Endothelial cell of umbilical vein (primary cell): ENCODE measurements around the gene SETDB1. TPM values are rescaled to one million over a fixed set of nuclear protein-coding genes. Genes with fewer than 3 reads are reported as not detected.

Experiments
- BruUV-seq: library from RNA; stranded (reverse); fragments of 400-500 nt; replicated peaks from 2 replicates; lab custom pipeline; 2021; lab: Mats Ljungman, UMichigan
- CTCF ChIA-PET: fragments of 300-600, 350-600 bp; sonication (Branson Sonifier 250); formaldehyde crosslinking; loops from one replicate; lab custom pipeline; 2021; ENCODE audit warnings: antibody characterized with exemption, inconsistent platforms; lab: Charles Lee
- POLR2A ChIA-PET: fragments of 300-600, 350-600 bp; sonication (Branson Sonifier 250); formaldehyde crosslinking; loops from one replicate; lab custom pipeline; 2021; ENCODE audit warnings: antibody characterized with exemption, inconsistent platforms; lab: Charles Lee
- DNase-seq: peaks from one replicate; pipeline ENCODE4 v3.0.0-alpha.2; 2011; ENCODE audit warnings: low read depth, low spot score
- FAIRE-seq: peaks from 2 replicates; lab custom pipeline; 2011; peaks lifted over from hg19 to GRCh38; lab: Jason Lieb, UNC
- H2AFZ ChIP-seq: 2 replicates; pipeline ENCODE4 v1.6.0; 2012; ENCODE audit warnings: low read depth, low read length, control low read depth, inconsistent platforms
- H3K27ac ChIP-seq: 2 replicates; pipeline ENCODE4 v1.5.1; 2011; ENCODE audit warnings: low read depth, mild to moderate bottlenecking, control low read depth, low read length, moderate library complexity; ENCODE audit not compliant: insufficient read depth
- H3K27me3 ChIP-seq, 2 experiments: 2 replicates each; pipeline versions ENCODE4 v1.6.0 to v1.6.1; 2011; ENCODE audit warnings: low read length in 2 of 2, mixed read lengths in 1 of 2; ENCODE audit not compliant: control insufficient read depth in 2 of 2, insufficient read depth in 2 of 2
- H3K36me3 ChIP-seq, 2 experiments: 2 replicates in 1 of 2; 3 replicates in 1 of 2; pipeline ENCODE4 v1.5.1; 2011; ENCODE audit warnings: low read length in 2 of 2, mild to moderate bottlenecking in 1 of 2, moderate library complexity in 1 of 2; ENCODE audit not compliant: control insufficient read depth in 2 of 2, insufficient read depth in 2 of 2; ENCODE audit errors: extremely low read depth in 1 of 2
- H3K4me1 ChIP-seq: 3 replicates; pipeline ENCODE4 v1.5.1; 2011; ENCODE audit warnings: mild to moderate bottlenecking, low read length; ENCODE audit not compliant: control insufficient read depth, insufficient read depth; ENCODE audit errors: extremely low read depth
- H3K4me2 ChIP-seq: 2 replicates; pipeline ENCODE4 v1.6.1; 2011; ENCODE audit warnings: low read length, control low read depth, mixed read lengths; ENCODE audit not compliant: insufficient read depth
- H3K4me3 ChIP-seq, 3 experiments: fragments of 200-600 bp in 1 of 3; sonication (generic), shearing (Covaris generic) in 1 of 3; replicated peaks in 1 of 3; 2 replicates each; pipeline ENCODE4 v1.5.1; 2011 to 2016; ENCODE audit warnings: control low read depth in 3 of 3, low read length in 3 of 3, mild to moderate bottlenecking in 2 of 3, inconsistent platforms in 1 of 3, low read depth in 1 of 3, moderate library complexity in 1 of 3; ENCODE audit not compliant: insufficient read depth in 1 of 3
- H3K79me2 ChIP-seq: 2 replicates; pipeline ENCODE4 v1.6.0; 2012; ENCODE audit warnings: low read length, inconsistent platforms; ENCODE audit not compliant: control insufficient read depth, insufficient read depth
- H3K9ac ChIP-seq: replicated peaks from 2 replicates; pipeline ENCODE3; 2011; ENCODE audit warnings: low read length, control low read depth; ENCODE audit not compliant: insufficient read depth; ENCODE audit errors: extremely low read depth
- H3K9me1 ChIP-seq: replicated peaks from 3 replicates; pipeline ENCODE4 v1.6.0; 2011; ENCODE audit warnings: mild to moderate bottlenecking, low read length; ENCODE audit not compliant: control insufficient read depth, insufficient read depth; ENCODE audit errors: extremely low read depth
- H3K9me3 ChIP-seq: replicated peaks from 2 replicates; pipeline ENCODE4 v1.5.1; 2012; ENCODE audit warnings: low read length, inconsistent platforms; ENCODE audit not compliant: control insufficient read depth, insufficient read depth
- H4K20me1 ChIP-seq: replicated peaks from 2 replicates; pipeline ENCODE3; 2011; ENCODE audit warnings: mild to moderate bottlenecking, low read length; ENCODE audit not compliant: control insufficient read depth, insufficient read depth; ENCODE audit errors: extremely low read depth
- CTCF ChIP-seq, 2 donors: IDR thresholded peaks; 1 replicate in 1 of 2; 2 replicates in 1 of 2; pipeline ENCODE4 v1.5.1; 2011; ENCODE audit warnings: low read length in 2 of 2, mild to moderate bottlenecking in 2 of 2, moderate library complexity in 2 of 2, control low read depth in 1 of 2, inconsistent platforms in 1 of 2, low read depth in 1 of 2; ENCODE audit not compliant: insufficient read depth in 1 of 2; ENCODE audit errors: extremely low read depth in 1 of 2
- EZH2 ChIP-seq: IDR thresholded peaks from 2 replicates; pipeline ENCODE4 v1.6.1; 2012; ENCODE audit warnings: borderline replicate concordance, low read depth, mild to moderate bottlenecking, moderate library complexity, low read length, inconsistent platforms; ENCODE audit not compliant: severe bottlenecking
- FOS ChIP-seq: IDR thresholded peaks from 2 replicates; pipeline ENCODE4 v1.6.1; 2011; ENCODE audit warnings: mild to moderate bottlenecking, low read length, moderate library complexity, borderline replicate concordance; ENCODE audit not compliant: insufficient read depth
- GATA2 ChIP-seq: IDR thresholded peaks from 2 replicates; pipeline ENCODE4 v1.7.0; 2011; ENCODE audit warnings: low read depth, mild to moderate bottlenecking, moderate library complexity, mixed read lengths, low read length; ENCODE audit not compliant: insufficient read length, insufficient read depth
- JUN ChIP-seq: IDR thresholded peaks from 2 replicates; pipeline ENCODE4 v1.6.1; 2011; ENCODE audit warnings: borderline replicate concordance, low read depth; ENCODE audit not compliant: insufficient read length, insufficient read depth
- MYC ChIP-seq: IDR thresholded peaks from one replicate; pipeline ENCODE4 v1.6.1; 2011; ENCODE audit warnings: mild to moderate bottlenecking, low read depth, low read length
- POLR2AphosphoS5 ChIP-seq: IDR thresholded peaks from 2 replicates; pipeline ENCODE4 v1.6.1; 2012; ENCODE audit warnings: low read depth, mild to moderate bottlenecking, control low read depth, low read length, moderate library complexity; ENCODE audit not compliant: insufficient read depth
- dilution Hi-C: fragments of 300-500 bp; cut with MboI; formaldehyde crosslinking; loops from one replicate; pipeline ENCODE4 v1.15.0; 2019; ENCODE audit warnings: low sequenced_read_pairs; ENCODE audit not compliant: extremely low pct_ligation_motif_present
- intact Hi-C: fragments of 100-400 bp; cut with micrococcal nuclease; formaldehyde crosslinking; loops from one replicate; pipeline ENCODE4 v1.10.0; 2022
- polyA plus RNA-seq, 4 experiments: library from polyadenylated mRNA; depleted of rRNA in 3 of 4; stranded (reverse) in 3 of 4; unstranded in 1 of 4; fragments of >200 nt; gene quantifications; 2 replicates each; pipeline versions ENCODE4 v1.2.1 to v1.2.3, GENCODE V29; 2011 to 2012; ENCODE audit warnings: missing spikeins in 1 of 4
- total RNA-seq: library from RNA; stranded (reverse); gene quantifications from 2 replicates; pipeline ENCODE4 v1.2.3, GENCODE V29; 2021
- TF ChIP-seq, protein P1 (sequence below): IDR thresholded peaks from 2 replicates; pipeline ENCODE4 v1.6.1; 2011; ENCODE audit not compliant: insufficient read depth, insufficient read length

The SETDB1 gene
- total and polyA plus RNA-seq, 2 donors (not counting 3 experiments of a cell fraction or from before 2014, with no cell fraction given) = 25.3 to 49.2 TPM

DNA sequence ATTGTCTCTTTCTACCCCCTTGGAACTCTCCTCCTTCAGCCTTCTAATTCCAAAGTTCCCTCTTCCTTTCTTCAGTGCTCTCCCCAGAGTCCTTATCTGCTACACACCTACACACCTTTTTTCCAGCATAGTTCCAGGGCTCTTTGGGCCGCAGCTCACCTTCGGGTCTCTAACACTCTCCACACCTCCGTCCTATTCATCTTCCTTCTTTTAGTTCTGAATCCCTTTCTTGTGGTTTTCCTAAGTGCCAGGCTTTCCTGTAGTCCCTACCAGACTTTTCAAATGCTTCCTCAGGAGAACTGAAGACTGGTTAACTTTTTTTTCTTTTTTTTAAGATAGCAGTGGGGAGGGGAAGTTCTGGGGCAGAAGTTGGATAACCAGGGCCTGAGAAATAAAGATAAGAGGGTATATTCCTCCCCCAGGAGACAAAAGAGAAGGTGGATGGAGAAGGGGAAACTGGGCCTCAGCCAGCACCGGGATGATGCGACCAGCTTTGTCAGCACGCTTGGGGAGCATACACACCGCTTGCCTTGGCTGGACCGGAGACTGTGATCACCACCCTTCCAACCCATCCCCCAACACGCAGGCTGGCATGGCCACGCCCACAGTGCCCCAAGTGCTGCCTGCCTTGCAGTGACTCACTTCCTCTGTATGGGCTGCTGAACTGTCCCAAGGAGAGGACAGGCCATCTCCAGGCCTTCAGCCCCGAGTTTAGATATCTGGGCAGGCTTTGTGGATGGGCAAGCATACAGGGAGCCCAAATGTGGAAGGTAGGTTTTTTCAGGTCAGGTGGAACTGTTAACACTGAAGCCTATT is 50.9 kb downstream of the SETDB1 start:
- peak overlapping the region; percentile 11 for H2AFZ ChIP-seq
- peak overlapping the region; percentile 28 for H3K9ac ChIP-seq
- FAIRE-seq = peak; percentile 94
- intact Hi-C loops (loop anchor here (5.0 kb wide), 3 partner anchors 100 to 350 kb away; partner anchors contain the start of genes ARNT, ENSA and SEMA6C), dilution Hi-C loops (no loop called here)
- no peaks in the 10 kb centered on the region for H3K36me3 ChIP-seq
- no peak overlapping the region for H3K4me3 ChIP-seq
- H3K27me3 ChIP-seq = no peaks in the 10 kb centered on the region
- H3K4me1 ChIP-seq = peaks cover 33% of the 10 kb centered on the region
- no peaks in the 10 kb centered on the region for H3K9me1 ChIP-seq
- TF ChIP-seq GATA2 (no peak), FOS (peak; percentile 66), CTCF (IDR thresholded peaks at IDR 0.05; ENCODE audit: extremely low read depth in 1 of 2, insufficient read depth in 1 of 2, low read depth in 1 of 2, low read length in 2 of 2) (no peak), JUN (peak; percentile 72), EZH2 (no peak), MYC (peak; percentile 64), POLR2AphosphoS5 (peak; percentile 61)
- TF ChIP-seq, protein P1, sequence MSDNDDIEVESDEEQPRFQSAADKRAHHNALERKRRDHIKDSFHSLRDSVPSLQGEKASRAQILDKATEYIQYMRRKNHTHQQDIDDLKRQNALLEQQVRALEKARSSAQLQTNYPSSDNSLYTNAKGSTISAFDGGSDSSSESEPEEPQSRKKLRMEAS = no peak
- BruUV-seq = no TSS peak
- peak; percentile 80 for DNase-seq
- H4K20me1 ChIP-seq = no peaks in the 10 kb centered on the region
- H3K9me3 ChIP-seq = no peaks in the 10 kb centered on the region
- H3K79me2 ChIP-seq = peaks cover 21% of the 10 kb centered on the region
- H3K4me2 ChIP-seq = peak overlapping the region; percentile 51
- POLR2A ChIA-PET = no interaction called here
- peak overlapping the region; percentile 67 for H3K27ac ChIP-seq
- CTCF ChIA-PET = interaction anchor here (2.0 to 17.1 kb wide), 3 partner anchors 11 to 29 kb away, joined by 6 to 278 read pairs (median 101); partner anchors contain the start of gene MINDY1
